HS-5 (cell line): ENCODE data around the gene ZNF48.

Experiments
- DNase-seq: peaks from one replicate; pipeline ENCODE4 v3.0.0-alpha.2; 2012; ENCODE audit warnings: low read depth

Gene ZNF48

GRCh38 chr16:30358990-30359870 is 36.0 kb upstream of the ZNF48 start:
- no peak for DNase-seq

- DNase-seq: no peak
Measured at GRCh38 chr16:30359871-30360170, 35.4 kb upstream of the ZNF48 start.

GRCh38 chr16:30361180-30361579 is 34.0 kb upstream of the ZNF48 start:
- no peak for DNase-seq

GRCh38 chr16:30365200-30365599 is 30.0 kb upstream of the ZNF48 start:
- no peak for DNase-seq

GRCh38 chr16:30366511-30366910 is 28.7 kb upstream of the ZNF48 start:
- DNase-seq: no peak

GRCh38 chr16:30367349-30368009 is 27.7 kb upstream of the ZNF48 start:
- no peak for DNase-seq

GRCh38 chr16:30368122-30368791 is 27.0 kb upstream of the ZNF48 start:
- peak; percentile 29 for DNase-seq

GRCh38 chr16:30368792-30369090 is 26.5 kb upstream of the ZNF48 start:
- DNase-seq: no peak

- DNase-seq: no peak
Measured at GRCh38 chr16:30369091-30369937, 25.9 kb upstream of the ZNF48 start.

GRCh38 chr16:30369938-30370455 is 25.2 kb upstream of the ZNF48 start:
- no peak for DNase-seq

- DNase-seq: peak; percentile 100
Measured at GRCh38 chr16:30370456-30371247, 24.6 kb upstream of the ZNF48 start, which contains the start of gene TBC1D10B. TBC1D10B (minus strand) TSS chr16:30370494; CDS start chr16:30370183, 311 bp downstream.

- DNase-seq: no peak
Measured at GRCh38 chr16:30371248-30371816, 23.9 kb upstream of the ZNF48 start.

GRCh38 chr16:30372038-30372712 is 23.0 kb upstream of the ZNF48 start:
- no peak for DNase-seq

GRCh38 chr16:30372725-30373124 is 22.5 kb upstream of the ZNF48 start:
- no peak for DNase-seq

- DNase-seq: no peak
Measured at GRCh38 chr16:30374538-30374937, 20.7 kb upstream of the ZNF48 start, which contains the start of gene MYL11. MYL11 (plus strand) TSS chr16:30374802; CDS start chr16:30374858, 56 bp downstream.

GRCh38 chr16:30375864-30376263 is 19.4 kb upstream of the ZNF48 start:
- no peak for DNase-seq

- DNase-seq: no peak
Measured at GRCh38 chr16:30376461-30376902, 18.7 kb upstream of the ZNF48 start.

- DNase-seq: no peak
Measured at GRCh38 chr16:30377050-30377811, 18.0 kb upstream of the ZNF48 start.

GRCh38 chr16:30377812-30378235 is 17.4 kb upstream of the ZNF48 start:
- DNase-seq: peak; percentile 50
